ENCODE results near the gene INSIG1. TPM values are rescaled to one million over a fixed set of nuclear protein-coding genes. Genes with fewer than 3 reads are reported as not detected.

INSIG1 gene
- total RNA-seq, 1 experiment from 2014 or later = 105 TPM

GRCh38 chr7:155349601-155350331 lies 52.1 kb downstream of the INSIG1 start:
- in situ Hi-C loops (cut with HindIII; ENCODE audit: low pct_unique_long_range_greater_than_20kb, low sequenced_read_pairs) = loop anchor here (10.0 kb wide), 1 partner anchor 395 kb away; no protein-coding TSS in a partner anchor
- DNase-seq (ENCODE audit: low read depth, low spot score) = no peak

GRCh38 chr7:155351120-155351870 lies 53.6 kb downstream of the INSIG1 start:
- in situ Hi-C loops (cut with HindIII; ENCODE audit: low pct_unique_long_range_greater_than_20kb, low sequenced_read_pairs) = loop anchor here (10.0 kb wide), 1 partner anchor 396 kb away; no protein-coding TSS in a partner anchor

GRCh38 chr7:155352076-155352752 lies 54.5 kb downstream of the INSIG1 start:
- in situ Hi-C loops (cut with HindIII; ENCODE audit: low pct_unique_long_range_greater_than_20kb, low sequenced_read_pairs) = loop anchor here (10.0 kb wide), 1 partner anchor 397 kb away; no protein-coding TSS in a partner anchor
- no peak for DNase-seq (ENCODE audit: low read depth, low spot score)

More at GRCh38 chr7:155351120-155351870, 53.6 kb downstream of the INSIG1 start:
- no peak for DNase-seq (ENCODE audit: low read depth, low spot score)

DNA sequence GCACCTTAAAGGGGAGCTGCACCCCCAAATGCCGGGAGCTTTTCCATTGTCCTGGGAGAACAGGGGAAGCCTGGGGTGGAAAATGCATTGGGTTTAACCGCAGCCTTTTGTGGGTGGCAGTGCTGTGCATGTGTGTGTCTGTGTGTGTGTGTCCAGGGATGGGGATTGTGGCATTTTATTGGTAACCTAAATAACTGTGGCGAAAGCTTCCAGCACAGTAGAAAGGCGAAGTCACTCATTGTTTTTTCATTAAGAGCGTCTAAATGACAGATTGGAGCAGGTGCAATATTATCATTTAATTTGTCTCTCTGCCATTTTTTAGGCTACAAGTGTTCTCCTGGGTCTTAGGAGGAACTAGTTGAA lies 55.1 kb downstream of the INSIG1 start:
- no peak for DNase-seq (ENCODE audit: low read depth, low spot score)
- in situ Hi-C loops (cut with HindIII; ENCODE audit: low pct_unique_long_range_greater_than_20kb, low sequenced_read_pairs) = loop anchor here (10.0 kb wide), 1 partner anchor 398 kb away; no protein-coding TSS in a partner anchor

DNA sequence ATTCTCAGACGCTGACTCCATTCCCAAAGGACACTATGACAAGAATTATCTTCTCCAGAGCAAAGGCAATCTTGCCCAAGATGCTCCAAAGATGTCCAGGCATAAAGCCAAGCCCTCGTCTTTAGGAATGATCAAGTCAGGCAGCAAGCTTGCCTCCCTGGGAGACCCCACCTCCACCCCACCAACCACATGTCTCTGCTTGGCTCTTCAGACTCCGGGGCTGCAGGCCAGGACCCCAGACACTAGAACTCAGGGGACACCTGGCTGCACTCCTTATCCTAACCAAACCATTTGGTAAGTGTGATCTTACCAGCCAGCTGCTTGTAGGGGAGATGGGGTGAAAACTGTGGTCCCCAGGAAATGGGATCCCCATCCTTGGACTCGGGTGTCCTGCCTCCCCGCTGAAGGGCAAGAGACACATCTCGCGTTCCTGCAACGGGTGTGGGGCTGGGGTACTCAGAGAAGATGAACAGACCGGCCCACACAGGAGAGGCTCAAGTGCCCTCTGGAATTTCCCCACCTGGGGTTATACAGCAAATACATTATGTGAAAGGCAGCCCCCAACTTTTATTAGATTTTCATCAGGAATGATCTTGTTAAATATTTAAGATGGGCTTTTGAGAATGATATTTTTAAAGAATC lies 55.7 kb downstream of the INSIG1 start:
- no peak for DNase-seq (ENCODE audit: low read depth, low spot score)
- in situ Hi-C loops (cut with HindIII; ENCODE audit: low pct_unique_long_range_greater_than_20kb, low sequenced_read_pairs) = loop anchor here (10.0 kb wide), 1 partner anchor 399 kb away; no protein-coding TSS in a partner anchor

GRCh38 chr7:155354371-155355048 lies 56.8 kb downstream of the INSIG1 start:
- DNase-seq (ENCODE audit: low read depth, low spot score) = no peak
- in situ Hi-C loops (cut with HindIII; ENCODE audit: low pct_unique_long_range_greater_than_20kb, low sequenced_read_pairs) = loop anchor here (10.0 kb wide), 1 partner anchor 400 kb away; no protein-coding TSS in a partner anchor

DNA sequence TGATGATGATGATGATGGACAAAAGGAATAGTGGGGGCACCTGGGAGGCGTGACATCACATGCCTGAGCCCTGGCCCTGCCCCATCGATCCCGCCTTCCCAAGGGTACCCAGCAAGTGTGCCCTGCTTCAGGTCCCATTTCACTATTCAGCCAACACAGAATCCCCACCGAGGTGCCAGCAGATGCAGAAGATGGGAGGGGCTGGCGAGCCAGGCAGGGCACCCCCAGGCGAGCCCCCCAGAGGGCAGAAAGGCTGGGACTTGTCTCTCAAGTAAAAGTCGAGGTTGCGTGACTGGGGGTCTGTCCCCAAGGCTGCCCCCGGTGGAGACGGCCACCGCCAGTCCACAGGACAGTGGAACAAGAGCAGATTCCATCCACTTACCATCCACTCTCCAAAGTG lies 57.5 kb downstream of the INSIG1 start:
- in situ Hi-C loops (cut with HindIII; ENCODE audit: low pct_unique_long_range_greater_than_20kb, low sequenced_read_pairs) = loop anchor here (10.0 kb wide), 1 partner anchor 400 kb away; no protein-coding TSS in a partner anchor

DNA sequence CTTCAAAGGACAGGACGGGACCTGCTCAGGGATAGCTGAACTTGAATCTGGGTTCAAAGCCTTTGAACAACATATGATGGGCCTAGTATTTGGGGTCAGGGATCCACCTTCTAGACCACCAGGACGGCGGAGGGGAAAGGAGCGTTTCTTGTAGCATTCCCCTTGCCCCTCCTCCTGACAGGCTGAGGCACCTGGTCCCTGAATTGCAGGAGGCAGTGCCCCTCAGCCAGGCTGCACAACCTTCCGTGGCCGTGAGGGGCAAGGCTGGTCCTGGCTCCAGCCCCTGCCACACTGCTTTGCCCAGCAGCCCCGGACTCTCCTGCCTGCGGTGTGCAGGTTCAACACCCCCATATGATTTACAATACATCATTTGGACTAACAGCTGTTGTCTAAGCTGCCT lies 58.1 kb downstream of the INSIG1 start:
- no peak for DNase-seq (ENCODE audit: low read depth, low spot score)
- in situ Hi-C loops (cut with HindIII; ENCODE audit: low pct_unique_long_range_greater_than_20kb, low sequenced_read_pairs) = loop anchor here (10.0 kb wide), 1 partner anchor 401 kb away; no protein-coding TSS in a partner anchor

More for the DNA sequence above, 57.5 kb downstream of the INSIG1 start:
- no peak for DNase-seq (ENCODE audit: low read depth, low spot score)

DNA sequence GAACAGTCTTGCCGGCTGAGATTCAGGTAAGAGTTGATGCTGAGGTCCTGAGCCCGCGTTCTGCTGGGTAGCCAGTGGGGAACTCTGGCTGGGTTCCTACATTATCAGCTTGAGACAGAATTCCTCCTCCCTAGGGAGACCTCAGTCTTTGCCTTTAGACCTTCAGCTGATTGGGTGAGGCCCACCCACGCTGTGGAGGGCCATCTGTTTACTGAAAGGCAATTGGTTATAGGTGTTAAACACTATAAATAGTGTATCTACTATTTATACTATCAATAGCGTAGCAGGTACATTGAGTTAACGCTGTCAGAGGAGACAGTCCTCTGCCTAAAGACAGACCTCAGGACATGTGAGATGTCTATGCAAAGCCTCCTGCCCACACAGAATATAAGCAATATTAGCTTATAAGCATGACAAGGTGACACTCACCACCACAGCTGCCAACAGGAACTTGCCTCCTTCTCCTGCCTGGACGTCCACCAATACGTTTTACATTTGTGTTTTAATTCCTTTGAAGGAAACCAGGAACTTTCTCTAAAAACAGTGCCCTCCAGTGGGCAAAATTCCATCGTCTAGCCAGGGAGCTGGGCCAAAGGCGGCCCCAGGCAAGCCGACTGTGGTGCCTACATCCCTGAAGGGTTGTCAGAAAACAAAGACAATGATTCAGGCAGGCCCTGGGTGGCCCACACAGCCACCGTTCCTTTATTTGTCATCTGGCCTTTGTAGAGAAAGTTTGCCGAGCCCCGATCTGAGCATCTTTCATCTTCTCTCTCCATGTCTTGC lies 58.8 kb downstream of the INSIG1 start:
- peak; percentile 68 for DNase-seq (ENCODE audit: low read depth, low spot score)
- in situ Hi-C loops (cut with HindIII; ENCODE audit: low pct_unique_long_range_greater_than_20kb, low sequenced_read_pairs) = loop anchor here (10.0 kb wide), 1 partner anchor 402 kb away; no protein-coding TSS in a partner anchor

DNA sequence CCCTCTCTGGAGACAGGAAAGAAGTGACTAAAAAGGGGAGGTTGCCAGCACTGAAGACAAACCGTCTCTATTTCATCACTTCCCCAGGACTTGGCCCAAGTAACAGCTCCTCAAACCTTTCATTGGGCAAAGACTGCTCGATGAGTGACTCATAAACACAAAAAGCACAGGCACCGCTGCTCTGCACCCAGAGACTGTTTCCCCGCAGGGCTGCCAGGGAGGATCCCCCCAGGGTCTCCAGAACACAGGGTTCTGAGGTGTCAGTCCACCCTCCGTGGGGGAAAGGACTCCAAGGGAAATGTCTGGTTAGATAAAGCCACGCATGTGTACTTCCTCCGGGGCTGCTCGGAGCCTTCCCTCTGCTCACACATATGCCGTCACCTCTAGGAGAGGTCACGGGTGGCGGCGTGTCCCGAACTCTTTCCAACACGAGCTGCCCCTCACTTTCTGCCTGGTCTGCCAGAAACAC lies 59.9 kb downstream of the INSIG1 start:
- no peak for DNase-seq (ENCODE audit: low read depth, low spot score)
- in situ Hi-C loops (cut with HindIII; ENCODE audit: low pct_unique_long_range_greater_than_20kb, low sequenced_read_pairs) = loop anchor here (10.0 kb wide), 1 partner anchor 403 kb away; no protein-coding TSS in a partner anchor

- in situ Hi-C loops (cut with HindIII; ENCODE audit: low pct_unique_long_range_greater_than_20kb, low sequenced_read_pairs) = loop anchor here (10.0 kb wide), 1 partner anchor 404 kb away; no protein-coding TSS in a partner anchor
- DNase-seq (ENCODE audit: low read depth, low spot score) = no peak
Observed at GRCh38 chr7:155358066-155358947, 60.6 kb downstream of the INSIG1 start.

DNA sequence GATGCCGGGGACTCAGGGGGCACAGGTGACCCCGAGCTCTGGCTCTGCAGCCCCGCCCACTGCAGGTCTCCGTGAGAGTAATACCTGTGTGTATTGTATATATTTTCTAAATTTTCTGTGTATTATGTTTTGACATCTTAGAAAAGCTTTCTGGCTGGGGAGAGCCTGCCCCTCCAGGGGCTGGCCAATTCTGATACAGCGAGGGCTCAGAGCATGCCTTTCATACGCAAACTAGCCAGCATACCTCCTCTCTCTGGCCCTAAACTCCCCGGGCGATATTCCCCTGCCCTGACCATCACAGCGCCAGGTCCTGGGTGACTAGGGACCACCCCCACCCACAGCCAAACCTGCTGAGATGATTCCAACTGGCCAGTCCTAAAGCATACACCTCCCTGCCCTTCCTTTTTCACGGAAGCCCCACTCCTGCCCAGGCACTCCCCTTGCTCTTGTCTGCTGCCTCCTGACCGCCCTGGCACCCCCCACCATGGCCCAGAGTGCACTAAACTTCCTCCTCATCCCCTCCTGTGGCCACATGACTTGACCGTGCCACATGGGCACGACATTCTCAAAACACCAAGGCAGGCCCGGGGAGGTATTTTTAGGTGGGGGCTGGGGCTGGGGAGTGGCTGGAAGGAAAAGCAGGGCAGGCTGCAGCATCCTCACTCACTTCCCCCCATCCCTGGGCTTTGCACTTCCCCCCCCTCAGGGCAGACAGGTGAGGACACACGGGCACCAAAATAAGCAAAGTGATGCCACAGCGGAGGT lies 61.5 kb downstream of the INSIG1 start:
- in situ Hi-C loops (cut with HindIII; ENCODE audit: low pct_unique_long_range_greater_than_20kb, low sequenced_read_pairs) = loop anchor here (10.0 kb wide), 1 partner anchor 404 kb away; no protein-coding TSS in a partner anchor
- no peak for DNase-seq (ENCODE audit: low read depth, low spot score)
